Cardiac muscle cell (in vitro differentiated cells and primary cell): Measurements from ENCODE around the gene CORO1C. TPM values are rescaled to one million over a fixed set of nuclear protein-coding genes. Genes with fewer than 3 reads are reported as not detected.
A peak's percentile ranks its signal among the peaks of the same experiment; 100 is the strongest.
"Not testable (repeated sequence)": the region's sequence is repeated elsewhere in the genome, so short reads cannot be mapped to it uniquely, and the experiment has no call there.

Experiments
- DNase-seq, 2 donors: peaks; one replicate each; pipeline versions ENCODE4 v3.0.0 to v3.0.0-alpha.2; 2010 to 2017; ENCODE audit warnings: low read depth in 1 of 2, low spot score in 1 of 2
- H3K27ac ChIP-seq: fragments of 200-600 bp; sonication (generic); 2 replicates; pipeline ENCODE4 v1.5.1; 2016
- H3K27me3 ChIP-seq: fragments of 200-600 bp; sonication (generic); 2 replicates; pipeline ENCODE4 v1.6.0; 2016; ENCODE audit warnings: control low read depth
- H3K36me3 ChIP-seq: fragments of 200-600 bp; sonication (generic); 2 replicates; pipeline ENCODE4 v1.5.1; 2016; ENCODE audit warnings: control low read depth
- H3K4me1 ChIP-seq: fragments of 200-600 bp; sonication (generic); 2 replicates; pipeline ENCODE4 v1.8.1; 2017; ENCODE audit warnings: low read depth, mild to moderate bottlenecking, mixed run types
- H3K4me3 ChIP-seq: fragments of 200-600 bp; sonication (generic); 2 replicates; pipeline ENCODE4 v1.5.1; 2016; ENCODE audit warnings: mild to moderate bottlenecking
- H3K9me3 ChIP-seq: fragments of 200-600 bp; sonication (generic); 2 replicates; pipeline ENCODE4 v1.5.1; 2017; ENCODE audit warnings: low read depth, mild to moderate bottlenecking, control low read depth
- polyA plus RNA-seq: library from polyadenylated mRNA; unstranded; fragments of >200 nt; fragmentation: Nextera tagmentation; extraction: Ambion mirVana; gene quantifications from 2 replicates; pipeline ENCODE4 v1.2.1, GENCODE V29; 2016
- total RNA-seq: library from RNA; depleted of rRNA; stranded (reverse); fragments of >200 nt; gene quantifications from 2 replicates; pipeline ENCODE4 v1.2.3, GENCODE V29; 2016
- TF ChIP-seq, protein P1 (sequence below): IDR thresholded peaks from 2 replicates; pipeline ENCODE4 v1.5.1; 2012; ENCODE audit warnings: low read depth, mild to moderate bottlenecking, low read length

The CORO1C gene
- total and polyA plus RNA-seq, 2 experiments from 2014 or later, result 65.4 to 72.5 TPM

DNA sequence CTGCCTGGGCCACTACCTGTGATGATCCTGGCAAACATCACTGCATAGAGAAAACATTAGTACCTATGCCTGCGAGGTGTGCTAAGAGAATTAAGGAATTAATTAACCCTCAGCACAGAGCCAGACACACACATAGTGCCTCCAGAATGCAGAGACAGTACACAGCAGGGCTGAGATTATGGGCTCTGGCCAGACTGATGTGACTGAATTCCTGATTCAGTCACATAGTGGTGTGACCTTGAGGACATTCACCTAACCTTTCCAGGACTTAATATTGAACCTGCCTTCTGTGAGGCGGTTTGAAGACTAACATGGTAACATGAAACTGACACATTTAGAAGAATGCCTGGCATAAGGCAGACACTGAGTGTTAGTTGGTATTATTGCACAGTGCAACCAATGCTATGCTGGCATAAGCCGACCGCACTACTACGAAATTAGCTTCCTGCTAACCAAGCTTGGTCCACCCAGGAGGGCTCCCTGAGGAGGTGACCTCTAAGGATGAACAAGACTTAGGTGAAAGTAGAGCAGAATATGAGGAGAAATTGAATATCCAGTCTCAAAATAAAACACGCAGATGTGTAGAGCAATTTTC lies 65.6 kb downstream of the CORO1C start:
- H3K4me3 ChIP-seq, result no peak overlapping the region
- TF ChIP-seq, protein P1, sequence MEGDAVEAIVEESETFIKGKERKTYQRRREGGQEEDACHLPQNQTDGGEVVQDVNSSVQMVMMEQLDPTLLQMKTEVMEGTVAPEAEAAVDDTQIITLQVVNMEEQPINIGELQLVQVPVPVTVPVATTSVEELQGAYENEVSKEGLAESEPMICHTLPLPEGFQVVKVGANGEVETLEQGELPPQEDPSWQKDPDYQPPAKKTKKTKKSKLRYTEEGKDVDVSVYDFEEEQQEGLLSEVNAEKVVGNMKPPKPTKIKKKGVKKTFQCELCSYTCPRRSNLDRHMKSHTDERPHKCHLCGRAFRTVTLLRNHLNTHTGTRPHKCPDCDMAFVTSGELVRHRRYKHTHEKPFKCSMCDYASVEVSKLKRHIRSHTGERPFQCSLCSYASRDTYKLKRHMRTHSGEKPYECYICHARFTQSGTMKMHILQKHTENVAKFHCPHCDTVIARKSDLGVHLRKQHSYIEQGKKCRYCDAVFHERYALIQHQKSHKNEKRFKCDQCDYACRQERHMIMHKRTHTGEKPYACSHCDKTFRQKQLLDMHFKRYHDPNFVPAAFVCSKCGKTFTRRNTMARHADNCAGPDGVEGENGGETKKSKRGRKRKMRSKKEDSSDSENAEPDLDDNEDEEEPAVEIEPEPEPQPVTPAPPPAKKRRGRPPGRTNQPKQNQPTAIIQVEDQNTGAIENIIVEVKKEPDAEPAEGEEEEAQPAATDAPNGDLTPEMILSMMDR, result no peak
- H3K27me3 ChIP-seq, result no peaks in the 10 kb centered on the region
- H3K4me1 ChIP-seq, result peaks cover 35% of the 10 kb centered on the region
- no peaks in the 10 kb centered on the region for H3K9me3 ChIP-seq
- peak in 1 of 2 donors; percentile 35 for DNase-seq
- H3K27ac ChIP-seq, result peak overlapping the region; percentile 91
- H3K36me3 ChIP-seq, result peaks cover 4% of the 10 kb centered on the region

DNA sequence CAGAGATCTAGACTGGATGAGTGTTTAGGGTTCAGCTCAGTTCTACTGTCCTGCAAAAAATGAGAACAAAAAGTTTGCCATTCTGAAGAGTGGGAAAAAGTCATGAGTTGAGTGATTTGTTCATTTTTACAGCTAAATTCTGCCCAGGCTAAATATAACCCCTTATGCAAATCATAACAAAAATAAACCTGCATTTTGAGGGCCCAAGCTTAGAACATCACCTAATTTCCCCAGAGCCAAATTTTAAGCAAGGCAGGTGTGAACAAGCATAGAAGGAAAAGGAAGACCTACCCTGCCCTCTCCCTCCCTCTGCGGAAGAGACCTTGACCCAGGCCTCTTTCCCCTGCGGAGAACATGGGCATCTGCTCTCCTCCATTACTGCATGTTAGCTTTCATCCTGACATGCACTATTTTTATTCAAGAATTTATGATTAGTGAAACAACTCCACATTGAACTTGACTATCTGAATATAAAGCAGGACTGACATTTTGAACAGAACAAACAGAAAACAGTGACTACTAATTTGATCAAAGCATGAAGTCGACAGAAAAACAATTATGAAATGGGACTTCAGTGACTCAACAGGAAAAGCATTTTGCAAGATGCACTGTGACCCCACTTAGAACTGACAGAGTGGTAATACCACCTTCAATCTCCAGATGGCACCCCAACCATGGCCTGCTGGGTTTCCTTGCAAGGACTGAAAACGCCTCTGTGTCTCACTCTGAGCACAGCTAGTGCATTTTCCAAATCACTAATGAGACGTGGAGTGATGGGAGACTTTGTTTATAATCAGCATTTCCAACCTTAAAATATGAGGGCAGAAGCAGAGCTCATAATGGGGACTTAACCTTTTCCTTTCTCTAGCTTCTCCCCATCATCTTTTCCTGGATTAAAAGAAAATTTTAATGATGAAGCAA lies 66.7 kb downstream of the CORO1C start:
- Histone ChIP-seq H3K4me1 (peaks cover 29% of the 10 kb centered on the region), H3K9me3 (no peaks in the 10 kb centered on the region), H3K4me3 (no peak overlapping the region), H3K36me3 (peaks cover 4% of the 10 kb centered on the region), H3K27me3 (no peaks in the 10 kb centered on the region), H3K27ac (peak overlapping the region; percentile 91)
- DNase-seq, result peak; percentile 86 to 98
- TF ChIP-seq, protein P1, result peak; percentile 90

DNA sequence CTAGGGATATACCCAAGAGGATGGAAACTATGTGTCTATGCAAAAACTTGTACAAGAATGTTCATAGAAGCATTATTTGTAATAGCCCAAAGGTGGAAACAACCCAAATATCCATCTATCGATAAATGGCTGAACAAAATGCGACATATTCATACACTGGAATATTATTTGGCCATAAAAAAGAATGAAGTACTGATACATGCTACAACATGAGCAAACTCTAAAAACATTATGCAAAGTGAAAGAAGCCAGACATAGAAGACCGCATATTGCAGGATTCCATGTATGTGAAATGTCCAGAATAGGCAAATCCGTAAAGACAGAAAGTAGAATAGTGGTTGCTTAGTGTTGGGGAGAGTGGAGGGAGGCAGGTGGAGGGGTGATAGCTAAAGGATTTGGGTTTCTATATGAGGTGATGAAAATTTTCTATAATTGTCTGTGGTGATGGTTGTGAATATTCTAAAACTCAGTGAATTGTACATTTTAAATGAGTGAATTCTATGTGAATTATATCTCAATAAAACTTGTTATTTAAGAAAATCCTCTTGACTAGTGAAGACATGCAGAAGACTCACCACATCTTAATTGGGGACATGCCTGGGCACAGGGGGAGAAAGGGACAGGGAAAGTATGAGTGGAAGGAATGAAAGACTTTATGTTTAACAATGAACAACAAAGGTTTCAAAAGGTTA lies 67.8 kb downstream of the CORO1C start:
- Histone ChIP-seq H3K9me3 (no peaks in the 10 kb centered on the region), H3K27me3 (no peaks in the 10 kb centered on the region), H3K4me1 (peaks cover 32% of the 10 kb centered on the region), H3K36me3 (peaks cover 4% of the 10 kb centered on the region), H3K4me3 (no peak overlapping the region), H3K27ac (peak overlapping the region; percentile 91)
- DNase-seq, result no peak
- TF ChIP-seq, protein P1, result no peak

DNA sequence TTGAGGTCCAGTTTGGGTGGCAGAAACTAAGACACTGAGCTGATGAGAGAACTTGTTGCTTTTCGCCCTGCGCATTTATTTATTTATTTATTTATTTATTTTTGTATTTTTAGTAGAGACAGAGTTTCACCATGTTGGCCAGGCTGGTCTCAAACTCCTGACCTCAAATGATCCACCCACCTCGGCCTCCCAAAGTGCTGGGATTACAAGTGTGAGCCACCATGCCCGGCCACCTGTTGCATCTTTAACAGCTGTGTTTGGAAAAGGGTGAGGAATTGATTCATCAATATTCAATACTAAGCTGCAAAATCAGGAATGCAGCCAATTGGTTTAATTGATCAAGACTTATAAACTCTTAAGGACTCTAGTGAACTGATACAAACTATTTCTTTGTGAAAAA lies 73.2 kb downstream of the CORO1C start:
- H3K4me1 ChIP-seq, result peaks cover 25% of the 10 kb centered on the region
- not testable (repeated sequence) for H3K9me3 ChIP-seq, H3K4me3 ChIP-seq, H3K36me3 ChIP-seq, H3K27me3 ChIP-seq, DNase-seq, H3K27ac ChIP-seq

DNA sequence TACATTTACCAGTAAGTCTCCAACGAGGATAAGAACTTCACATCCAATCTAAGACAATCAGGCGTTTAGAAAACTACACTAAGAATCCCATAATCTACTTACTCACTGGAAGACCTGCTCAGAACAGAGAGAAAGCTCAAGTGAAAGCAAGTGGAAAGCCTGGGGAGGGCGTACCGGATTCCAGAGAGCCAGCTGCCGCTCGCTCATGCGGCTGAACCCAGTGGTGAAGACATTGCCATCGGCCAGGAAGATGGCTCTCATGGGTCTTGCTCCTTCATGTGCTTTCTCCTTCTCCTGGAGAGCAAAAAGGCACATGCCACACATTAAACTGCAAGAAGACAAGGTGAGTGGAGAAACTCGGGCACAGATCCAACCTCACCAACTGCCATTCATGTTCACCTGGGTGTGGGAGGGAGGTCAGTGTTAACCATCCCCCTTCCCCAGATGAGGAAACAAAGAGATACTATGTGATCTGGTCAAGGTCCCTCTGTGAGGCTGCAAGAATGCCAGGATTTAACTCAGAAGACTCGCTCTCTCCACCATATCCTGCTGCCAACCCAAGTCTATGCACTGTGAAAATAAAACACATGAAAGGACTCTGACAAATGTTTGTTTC lies 74.1 kb downstream of the CORO1C start:
- Histone ChIP-seq H3K4me3 (no peak overlapping the region), H3K36me3 (peaks cover 4% of the 10 kb centered on the region), H3K27me3 (no peaks in the 10 kb centered on the region), H3K4me1 (peaks cover 34% of the 10 kb centered on the region), H3K9me3 (no peaks in the 10 kb centered on the region), H3K27ac (peak overlapping the region; percentile 30)
- no peak for DNase-seq
- TF ChIP-seq, protein P1, result no peak

DNA sequence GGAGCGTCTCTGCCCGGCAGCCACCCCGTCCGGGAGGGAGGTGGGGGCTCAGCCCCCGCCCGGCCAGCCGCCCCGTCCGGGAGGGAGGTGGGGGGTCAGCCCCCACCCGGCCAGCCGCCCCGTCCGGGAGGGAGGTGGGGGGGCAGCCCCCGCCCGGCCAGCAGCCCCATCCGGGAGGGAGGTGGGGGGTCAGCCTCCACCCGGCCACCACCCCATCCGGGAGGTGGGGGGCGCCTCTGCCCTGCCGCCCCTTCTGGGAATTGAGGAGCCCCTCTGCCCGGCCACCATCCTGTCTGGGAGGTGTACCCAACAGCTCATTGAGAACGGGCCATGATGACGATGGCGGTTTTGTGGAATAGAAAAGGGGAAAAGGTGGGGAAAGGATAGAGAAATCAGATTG lies 75.1 kb downstream of the CORO1C start:
- DNase-seq, H3K4me3 ChIP-seq, H3K36me3 ChIP-seq, H3K27ac ChIP-seq, H3K27me3 ChIP-seq, H3K9me3 ChIP-seq: not testable (repeated sequence)
- H3K4me1 ChIP-seq, result peaks cover 36% of the 10 kb centered on the region

DNA sequence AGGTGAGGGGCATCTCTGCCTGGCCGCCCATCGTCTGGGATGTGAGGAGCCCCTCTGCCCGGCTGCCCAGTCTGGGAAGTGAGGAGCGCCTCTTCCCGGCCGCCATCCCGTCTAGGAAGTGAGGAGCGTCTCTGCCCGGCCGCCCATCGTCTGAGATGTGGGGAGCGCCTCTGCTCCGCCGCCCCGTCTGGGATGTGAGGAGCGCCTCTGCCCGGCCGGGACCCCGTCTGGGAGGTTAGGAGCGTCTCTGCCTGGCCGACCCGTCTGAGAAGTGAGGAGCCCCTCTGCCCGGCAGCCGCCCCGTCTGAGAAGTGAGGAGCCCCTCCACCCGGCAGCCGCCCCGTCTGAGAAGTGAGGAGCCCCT lies 75.5 kb downstream of the CORO1C start:
- not testable (repeated sequence) for H3K4me3 ChIP-seq, H3K36me3 ChIP-seq, H3K27ac ChIP-seq, H3K27me3 ChIP-seq, DNase-seq, H3K9me3 ChIP-seq
- peaks cover 36% of the 10 kb centered on the region for H3K4me1 ChIP-seq

DNA sequence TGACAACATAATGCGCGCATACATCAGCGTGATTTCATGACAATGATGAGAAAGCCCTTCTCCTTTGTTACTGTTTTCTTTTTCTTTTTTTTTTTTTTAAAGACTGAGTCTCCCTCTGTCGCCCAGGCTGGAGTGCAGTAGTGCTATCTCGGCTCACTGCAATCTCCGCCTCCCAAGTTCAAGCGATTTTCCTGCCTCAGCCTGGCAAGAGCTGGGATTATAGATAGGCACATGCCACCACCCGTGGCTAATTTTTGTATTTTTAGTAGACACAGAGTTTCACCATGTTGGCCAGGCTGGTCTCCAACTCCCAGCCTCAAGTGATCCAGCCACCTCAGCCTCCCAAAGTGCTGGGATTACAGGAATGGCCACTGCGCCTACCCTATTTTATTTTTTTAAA lies 76.7 kb downstream of the CORO1C start:
- H3K36me3 ChIP-seq, result peaks cover 16% of the 10 kb centered on the region

More for the DNA sequence above, 76.7 kb downstream of the CORO1C start:
- H3K4me1 ChIP-seq, result peaks cover 36% of the 10 kb centered on the region
- not testable (repeated sequence) for H3K27ac ChIP-seq, H3K9me3 ChIP-seq, H3K27me3 ChIP-seq, H3K4me3 ChIP-seq, DNase-seq
